Measurements from ENCODE around the gene PDE4D.
"Not testable (repeated sequence)": the region's sequence is repeated elsewhere in the genome, so short reads cannot be mapped to it uniquely, and the experiment has no call there.

Gene PDE4D

GRCh38 chr5:59319250-59319649, 574.3 kb downstream of the PDE4D start:
- DNase-seq (ENCODE audit: low spot score): no peak
- TF ChIP-seq CTCF (IDR thresholded peaks at IDR 0.05; ENCODE audit: extremely low read depth, missing control alignments): no peak

DNA sequence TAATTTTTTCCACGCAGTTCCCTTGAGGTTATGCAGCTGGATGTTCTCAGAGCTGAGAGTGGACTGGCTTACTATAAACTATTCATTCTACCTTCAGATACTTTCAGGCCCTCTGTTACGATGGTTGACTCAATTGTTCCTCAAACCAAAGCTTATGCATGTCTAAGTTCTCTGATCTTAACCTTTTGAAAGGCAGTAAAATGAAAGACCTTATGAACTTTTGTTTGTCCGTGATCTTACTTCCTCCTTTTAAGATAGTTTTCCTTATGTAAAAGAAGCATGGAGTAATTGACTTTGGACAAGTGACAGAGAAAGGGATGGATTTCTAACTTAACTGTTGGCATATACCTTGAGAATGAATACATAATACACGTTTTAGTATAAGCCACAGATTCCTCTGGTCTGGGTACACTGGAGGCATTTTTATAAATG, 575.7 kb downstream of the PDE4D start:
- no peak for TF ChIP-seq CTCF (IDR thresholded peaks at IDR 0.05; ENCODE audit: extremely low read depth, missing control alignments)
- DNase-seq (ENCODE audit: low spot score): no peak

- no peak for DNase-seq (ENCODE audit: low spot score)
- no peak for TF ChIP-seq CTCF (IDR thresholded peaks at IDR 0.05; ENCODE audit: extremely low read depth, missing control alignments)
Observed at GRCh38 chr5:59317023-59317773, 576.3 kb downstream of the PDE4D start.

DNA sequence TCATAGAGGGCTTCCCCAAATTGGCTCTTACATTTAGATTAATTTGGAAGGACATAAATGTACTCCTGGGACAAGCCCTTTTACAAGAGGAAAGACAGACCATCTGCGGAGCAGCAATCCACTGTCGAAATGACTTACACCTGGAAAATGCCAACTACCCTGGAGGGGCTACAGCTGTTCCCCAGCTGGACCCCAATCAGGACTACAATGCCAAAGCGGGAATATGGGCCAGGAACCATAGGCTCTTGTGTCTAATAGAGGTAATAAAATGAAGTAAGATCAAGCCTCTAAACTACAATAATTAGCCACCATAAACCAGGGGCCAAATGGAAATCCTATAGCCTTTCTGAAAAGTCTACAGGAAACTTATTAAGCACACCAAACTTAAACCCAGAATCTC, 581.3 kb downstream of the PDE4D start:
- no peak for DNase-seq (ENCODE audit: low spot score)
- TF ChIP-seq CTCF (IDR thresholded peaks at IDR 0.05; ENCODE audit: extremely low read depth, missing control alignments): no peak

DNA sequence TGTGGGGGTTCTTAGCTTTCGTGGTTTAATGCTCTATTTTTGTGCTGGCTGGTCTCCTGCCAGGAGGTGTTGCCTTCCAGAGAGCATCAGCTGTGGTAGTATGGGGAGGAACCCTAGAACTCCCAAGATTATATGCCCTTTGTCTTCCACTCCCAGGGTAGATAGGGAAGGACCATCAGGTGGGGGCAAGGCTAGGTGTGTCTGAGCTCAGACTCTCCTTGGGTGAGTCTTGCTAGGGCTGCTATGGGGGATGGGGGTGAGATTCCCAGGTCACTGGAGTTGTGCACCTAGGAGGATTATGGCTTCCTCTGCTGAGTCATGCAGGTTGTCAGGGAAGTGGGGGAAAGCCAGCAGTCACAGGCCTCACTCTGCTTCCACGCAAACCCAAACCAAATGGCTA, 584.8 kb downstream of the PDE4D start:
- not testable (repeated sequence) for DNase-seq (ENCODE audit: low spot score)

GRCh38 chr5:59303289-59303716, 590.2 kb downstream of the PDE4D start:
- not testable (repeated sequence) for DNase-seq (ENCODE audit: low spot score)

DNA sequence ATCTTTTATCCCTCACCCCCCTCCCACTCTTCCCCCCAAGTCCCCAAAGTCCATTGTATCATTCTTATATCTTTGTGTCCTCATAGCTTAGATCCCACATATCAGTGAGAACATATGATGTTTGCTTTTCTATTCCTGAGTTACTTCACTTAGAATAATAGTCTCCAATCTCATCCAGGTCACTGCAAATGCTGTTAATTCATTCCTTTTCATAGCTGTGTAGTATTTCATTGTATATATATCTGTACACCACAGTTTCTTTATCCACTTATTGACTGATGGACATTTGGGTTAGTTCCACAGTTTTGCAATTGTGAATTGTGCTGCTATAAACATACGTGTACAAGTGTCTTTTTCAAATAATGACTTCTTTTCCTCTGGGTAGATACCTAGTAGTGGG, 591.0 kb downstream of the PDE4D start:
- DNase-seq (ENCODE audit: low spot score): not testable (repeated sequence)

DNA sequence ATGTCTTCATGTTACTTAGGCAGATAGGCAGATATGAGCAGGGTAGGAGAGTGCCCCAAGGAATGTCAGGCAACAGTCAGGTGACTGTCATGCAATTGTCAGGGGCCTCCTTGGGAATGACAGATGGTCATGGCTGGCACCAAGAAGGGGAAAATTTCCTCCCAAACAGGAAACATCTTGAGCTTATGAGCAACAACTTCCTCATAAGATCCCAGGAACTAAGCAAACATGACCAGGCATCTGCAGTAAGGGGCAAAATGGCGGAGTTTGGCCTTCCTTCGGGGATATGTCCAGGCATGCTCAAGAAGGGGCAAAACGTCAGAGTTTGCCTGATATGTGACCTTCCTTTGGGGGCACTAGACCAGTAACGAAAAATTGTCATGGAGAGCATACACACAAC, 591.8 kb downstream of the PDE4D start:
- no peak for TF ChIP-seq CTCF (IDR thresholded peaks at IDR 0.05; ENCODE audit: extremely low read depth, missing control alignments)
- DNase-seq (ENCODE audit: low spot score): no peak

DNA sequence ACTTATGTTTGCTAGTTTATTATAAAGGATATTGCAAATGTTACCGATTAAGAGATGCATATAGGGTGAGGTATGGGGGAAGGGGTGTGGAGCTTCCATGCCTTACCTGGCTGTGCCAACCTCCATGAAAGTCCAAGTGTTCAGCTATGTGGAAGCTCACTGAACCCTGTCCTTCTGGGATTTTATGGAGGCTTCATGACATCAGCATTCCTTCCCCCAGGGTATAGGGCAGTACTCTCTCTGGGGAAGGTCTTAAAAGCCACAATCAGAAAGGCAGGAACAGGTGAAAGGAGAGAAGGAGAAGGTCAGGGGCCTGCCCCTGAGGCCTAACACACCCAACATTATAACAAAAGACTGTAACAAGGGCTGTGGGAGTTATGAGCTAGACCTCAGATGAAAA, 592.6 kb downstream of the PDE4D start:
- TF ChIP-seq CTCF (IDR thresholded peaks at IDR 0.05; ENCODE audit: extremely low read depth, missing control alignments): no peak
- no peak for DNase-seq (ENCODE audit: low spot score)

All from GM20000 (cell line).